HG02884 (cell line): Measurements from ENCODE around the gene TBC1D4.
"Not testable (repeated sequence)": the region's sequence is repeated elsewhere in the genome, so short reads cannot be mapped to it uniquely, and the experiment has no call there.

Source experiments
- ATAC-seq: cut with Tn5 transposase; IDR thresholded peaks from one replicate; pipeline ENCODE4 v1.9.1; 2021; ENCODE audit warnings: mild to moderate bottlenecking, moderate library complexity; ENCODE audit not compliant: unreplicated experiment

Gene TBC1D4

GRCh38 chr13:75455962-75456361, 26.0 kb downstream of the TBC1D4 start:
- no peak for ATAC-seq

- no peak for ATAC-seq
Observed at GRCh38 chr13:75454497-75454896, 27.5 kb downstream of the TBC1D4 start.

- no peak for ATAC-seq
Observed at GRCh38 chr13:75452564-75452963, 29.4 kb downstream of the TBC1D4 start.

- ATAC-seq = no peak
Observed at GRCh38 chr13:75447493-75447892, 34.5 kb downstream of the TBC1D4 start.

- ATAC-seq = no peak
Observed at GRCh38 chr13:75446874-75447273, 35.1 kb downstream of the TBC1D4 start.

- no peak for ATAC-seq
Observed at GRCh38 chr13:75445717-75446499, 36.1 kb downstream of the TBC1D4 start.

GRCh38 chr13:75444016-75444415, 38.0 kb downstream of the TBC1D4 start:
- ATAC-seq = no peak

- ATAC-seq = no peak
Observed at GRCh38 chr13:75443356-75443958, 38.5 kb downstream of the TBC1D4 start.

- ATAC-seq = no peak
Observed at GRCh38 chr13:75442736-75443234, 39.2 kb downstream of the TBC1D4 start.

GRCh38 chr13:75440100-75440499, 41.9 kb downstream of the TBC1D4 start:
- ATAC-seq = no peak

GRCh38 chr13:75437582-75438318, 44.2 kb downstream of the TBC1D4 start:
- ATAC-seq = no peak

- not testable (repeated sequence) for ATAC-seq
Observed at GRCh38 chr13:75434126-75434525, 47.8 kb downstream of the TBC1D4 start.

GRCh38 chr13:75432811-75433244, 49.1 kb downstream of the TBC1D4 start:
- no peak for ATAC-seq

- ATAC-seq = no peak
Observed at GRCh38 chr13:75432045-75432444, 49.9 kb downstream of the TBC1D4 start.

- ATAC-seq = no peak
Observed at GRCh38 chr13:75430436-75431209, 51.3 kb downstream of the TBC1D4 start.

GRCh38 chr13:75426421-75426820, 55.5 kb downstream of the TBC1D4 start:
- ATAC-seq = no peak

- ATAC-seq = peak; percentile 89
Observed at GRCh38 chr13:75425216-75426009, 56.6 kb downstream of the TBC1D4 start.

- no peak for ATAC-seq
Observed at GRCh38 chr13:75423946-75424345, 58.0 kb downstream of the TBC1D4 start.

- no peak for ATAC-seq
Observed at GRCh38 chr13:75422028-75422427, 59.9 kb downstream of the TBC1D4 start.

- no peak for ATAC-seq
Observed at GRCh38 chr13:75421133-75421532, 60.8 kb downstream of the TBC1D4 start.
